DOHH2 (cell line): ENCODE results near the gene FHL1.

Source experiments
- CTCF ChIP-seq: fragments of 200-600 bp; sonication (generic); IDR thresholded peaks from one replicate; pipeline ENCODE4 v1.5.1; 2014; ENCODE audit warnings: antibody characterized with exemption, mild to moderate bottlenecking, low read depth, low read length; ENCODE audit not compliant: poor library complexity, severe bottlenecking
- EZH2phosphoT487 ChIP-seq: fragments of 200-600 bp; sonication (generic); IDR thresholded peaks from 2 replicates; pipeline ENCODE4 v1.6.1; 2017; ENCODE audit warnings: borderline replicate concordance, mild to moderate bottlenecking, antibody characterized with exemption, low read length, moderate library complexity, mixed read lengths

GRCh38 chrX:136126371-136126770 lies 21.0 kb upstream of the FHL1 start:
- no peak for TF ChIP-seq CTCF
- TF ChIP-seq EZH2phosphoT487 = no peak
